ENCODE data around the gene VSIG10. TPM values are rescaled to one million over a fixed set of nuclear protein-coding genes. Genes with fewer than 3 reads are reported as not detected.
A peak's percentile ranks its signal among the peaks of the same experiment; 100 is the strongest.

VSIG10 gene
- total RNA-seq, 1 experiment from 2014 or later = 97.4 TPM

- H3K56ac ChIP-seq (ENCODE audit: insufficient read length, low read depth, low read length) = no peak overlapping the region
- no CpG with 5 or more reads among the region's 44 CpGs for WGBS (ENCODE audit: extremely low coverage, insufficient read length, low lambda C conversion rate)
- peak overlapping the region; percentile 80 to 90 for H3K4me3 Mint-ChIP-seq
Observed at GRCh38 chr12:118061873-118062843, 41.7 kb downstream of the VSIG10 start.

More at GRCh38 chr12:118061873-118062843, 41.7 kb downstream of the VSIG10 start:
- H2AK5ac ChIP-seq (ENCODE audit: insufficient read length, low read length) = no peak overlapping the region
- peak overlapping the region; percentile 53 for H2BK120ac ChIP-seq (ENCODE audit: low read depth, low read length, poor library complexity, severe bottlenecking)
- no peak overlapping the region for H2BK12ac ChIP-seq (ENCODE audit: insufficient read length, low read depth, low read length)
- H3K9me3 Mint-ChIP-seq = no peaks in the 10 kb centered on the region
- H4K91ac ChIP-seq (ENCODE audit: insufficient read length, low read depth, low read length) = no peak overlapping the region
- no peak overlapping the region; the same call in 1 of the 2 replicates for H3K4ac ChIP-seq (ENCODE audit: low read depth, low read length)
- peaks cover 24% of the 10 kb centered on the region for H3K23me2 ChIP-seq (ENCODE audit: insufficient read length, low read depth, low read length, poor library complexity, severe bottlenecking)
- peak overlapping the region; percentile 76 for H2BK20ac ChIP-seq (ENCODE audit: low read depth, low read length, poor library complexity, severe bottlenecking)
- H3K14ac ChIP-seq (ENCODE audit: insufficient read depth, low read length) = peak overlapping the region; percentile 80
- no peaks in the 10 kb centered on the region for H3K27me3 Mint-ChIP-seq (ENCODE audit: low read depth)
- peak overlapping the region; percentile 87 for H3K9ac ChIP-seq (ENCODE audit: extremely low read depth, insufficient read length, low read length)
- no peak for TF ChIP-seq CTCF (conservative IDR thresholded peaks at IDR 0.05)
- no peak overlapping the region for H2BK5ac ChIP-seq (ENCODE audit: insufficient read length, low read length)
- H3K23ac ChIP-seq (ENCODE audit: insufficient read length, low read depth, low read length) = no peak overlapping the region
- peak overlapping the region; percentile 89 to 98 (median 96) for H3K27ac Mint-ChIP-seq
- H4K8ac ChIP-seq (replicated peaks; ENCODE audit: insufficient read length, low read depth, low read length) = no peak overlapping the region
- no peaks in the 10 kb centered on the region for H4K20me1 ChIP-seq (ENCODE audit: control insufficient read depth, insufficient read depth, insufficient read length)
- peak overlapping the region; percentile 68 for H3K18ac ChIP-seq (ENCODE audit: insufficient read length, low read depth, low read length)
- H3K79me2 ChIP-seq (ENCODE audit: insufficient read depth, low read length) = peaks cover 2% of the 10 kb centered on the region; the same call in 1 of the 2 replicates
- H2BK15ac ChIP-seq (ENCODE audit: low read depth, low read length) = no peak overlapping the region
- H4K5ac ChIP-seq (ENCODE audit: insufficient read length, low read depth, low read length) = no peak overlapping the region
- H3T11ph ChIP-seq (ENCODE audit: low read length) = no peak overlapping the region
- no peaks in the 10 kb centered on the region for H3K9me3 ChIP-seq (ENCODE audit: control insufficient read depth, low read depth, low read length)
- H3K4me1 Mint-ChIP-seq = peaks cover 38 to 39% of the 10 kb centered on the region in 2 experiments
- H3K36me3 Mint-ChIP-seq (ENCODE audit: insufficient read depth in 1 of 3, low read depth in 3 of 3) = peaks cover 6 to 21% (median 19%) of the 10 kb centered on the region in 3 experiments; a peak in 6 of 7 replicates
- no peaks in the 10 kb centered on the region for H3K27me3 ChIP-seq (ENCODE audit: insufficient read depth, low read length)
- DNase-seq = peak; percentile 80
- H3K4me1 ChIP-seq (ENCODE audit: insufficient read depth, low read length) = peaks cover 3% of the 10 kb centered on the region; the same call in 1 of the 2 replicates
- no peaks in the 10 kb centered on the region for H3K79me1 ChIP-seq (ENCODE audit: insufficient read depth, low read depth, low read length, poor library complexity, severe bottlenecking)
- peak overlapping the region; percentile 38 for H3K27ac ChIP-seq (ENCODE audit: insufficient read length, low read depth, low read length)
- no peak overlapping the region for H2AFZ ChIP-seq (ENCODE audit: low read length)
- peak overlapping the region; percentile 95 for H3K4me2 ChIP-seq (ENCODE audit: insufficient read depth, insufficient read length, low read length)

All from H9 (cell line).